GM19463 (cell line): ENCODE results near the gene GARNL3.

ENCODE experiments used
- ATAC-seq: cut with Tn5 transposase; IDR thresholded peaks from one replicate; pipeline ENCODE4 v1.9.1; 2021; ENCODE audit warnings: mild to moderate bottlenecking, moderate library complexity; ENCODE audit not compliant: unreplicated experiment

The GARNL3 gene

DNA sequence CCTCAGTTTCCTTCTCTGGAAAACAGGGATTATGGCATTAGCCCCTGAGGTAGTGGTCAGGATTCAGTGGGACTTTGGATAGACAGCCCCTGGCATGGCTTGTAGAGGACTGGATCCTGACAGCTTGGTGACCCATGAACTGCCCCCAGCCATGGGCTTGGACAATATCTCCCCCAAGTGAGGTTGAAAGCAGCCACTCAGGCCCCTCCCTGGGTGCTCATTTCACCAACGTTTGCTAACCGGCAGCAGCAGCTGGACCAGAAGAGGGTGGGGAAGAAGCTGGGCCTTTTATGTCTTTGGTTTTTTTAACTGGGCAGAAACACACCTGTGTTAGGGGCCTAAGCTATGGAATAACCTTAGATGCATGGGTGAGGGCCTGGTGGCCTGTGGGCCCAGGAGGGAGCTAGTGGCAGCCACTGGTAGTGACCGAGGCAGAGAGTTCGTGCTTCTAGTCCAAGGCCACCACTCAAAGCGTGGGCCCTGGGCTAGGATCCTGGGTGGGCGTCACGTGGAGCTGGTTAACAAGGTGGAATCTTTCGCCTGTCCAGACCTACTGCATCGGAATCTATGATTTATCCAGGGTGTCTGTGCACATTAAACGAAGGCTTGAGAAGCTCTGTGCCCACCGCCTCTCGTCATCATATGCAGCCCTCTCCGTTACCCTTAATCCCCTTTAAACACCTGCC, 134.3 kb downstream of the GARNL3 start:
- ATAC-seq: no peak

- no peak for ATAC-seq
These were observed 135.2 kb downstream of the GARNL3 start for GRCh38 chr9:127399736-127400269.

GRCh38 chr9:127402401-127403090, 138.0 kb downstream of the GARNL3 start:
- no peak for ATAC-seq

- no peak for ATAC-seq
These were observed 139.1 kb downstream of the GARNL3 start for GRCh38 chr9:127403507-127404192.

- ATAC-seq: no peak
These were observed 140.1 kb downstream of the GARNL3 start for GRCh38 chr9:127404631-127405030.

DNA sequence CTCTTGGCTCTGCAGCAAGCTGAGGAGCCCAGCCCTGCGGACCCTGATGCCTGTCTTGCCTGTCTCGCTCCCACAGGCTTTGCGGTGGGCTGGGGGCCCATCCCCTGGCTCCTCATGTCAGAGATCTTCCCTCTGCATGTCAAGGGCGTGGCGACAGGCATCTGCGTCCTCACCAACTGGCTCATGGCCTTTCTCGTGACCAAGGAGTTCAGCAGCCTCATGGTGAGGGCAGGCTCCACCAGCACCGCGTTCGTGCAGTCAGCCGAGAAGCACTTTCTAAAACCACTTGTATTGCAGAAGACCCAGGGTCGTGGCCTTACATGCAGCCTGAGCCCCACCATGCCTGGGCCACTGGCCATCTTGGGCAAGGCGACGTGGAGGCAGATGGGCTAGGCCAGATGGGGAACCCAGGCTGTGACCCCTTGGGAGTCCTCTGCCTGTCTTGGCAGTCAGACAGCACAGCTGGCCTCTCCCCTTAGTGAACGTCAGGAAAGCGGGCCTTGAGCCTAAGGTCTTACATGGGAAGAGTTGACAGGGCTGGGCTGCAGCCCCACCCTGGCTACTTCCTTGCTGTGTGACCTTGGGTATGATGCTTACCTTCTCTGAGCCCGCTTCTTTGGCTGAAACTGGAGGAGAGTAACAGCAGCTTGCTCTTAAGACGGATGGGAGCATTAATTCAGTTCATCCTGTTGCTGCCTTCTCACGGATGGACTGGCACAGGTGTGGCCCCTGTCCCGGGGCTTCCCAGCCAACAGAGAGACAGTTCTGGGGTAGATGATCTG, 141.0 kb downstream of the GARNL3 start:
- no peak for ATAC-seq

- ATAC-seq: no peak
These were observed 142.4 kb downstream of the GARNL3 start for GRCh38 chr9:127406799-127407491.

DNA sequence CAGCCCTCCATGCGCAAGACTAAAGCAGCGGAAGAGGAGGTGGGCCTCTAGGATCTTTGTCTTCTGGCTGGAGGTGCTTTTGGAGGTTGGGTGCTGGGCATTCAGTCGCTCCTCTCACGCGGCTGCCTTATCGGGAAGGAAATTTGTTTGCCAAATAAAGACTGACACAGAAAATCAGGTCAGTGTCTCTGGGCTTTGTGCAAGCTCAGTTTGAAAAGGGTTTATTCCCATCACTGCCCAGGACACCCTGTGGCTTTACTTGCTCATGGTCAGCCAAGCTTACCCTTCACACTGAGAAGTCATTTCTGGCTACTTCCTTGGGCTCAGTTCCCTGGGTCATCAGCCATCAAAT, 142.9 kb downstream of the GARNL3 start:
- no peak for ATAC-seq

GRCh38 chr9:127411122-127411521, 146.5 kb downstream of the GARNL3 start:
- no peak for ATAC-seq

DNA sequence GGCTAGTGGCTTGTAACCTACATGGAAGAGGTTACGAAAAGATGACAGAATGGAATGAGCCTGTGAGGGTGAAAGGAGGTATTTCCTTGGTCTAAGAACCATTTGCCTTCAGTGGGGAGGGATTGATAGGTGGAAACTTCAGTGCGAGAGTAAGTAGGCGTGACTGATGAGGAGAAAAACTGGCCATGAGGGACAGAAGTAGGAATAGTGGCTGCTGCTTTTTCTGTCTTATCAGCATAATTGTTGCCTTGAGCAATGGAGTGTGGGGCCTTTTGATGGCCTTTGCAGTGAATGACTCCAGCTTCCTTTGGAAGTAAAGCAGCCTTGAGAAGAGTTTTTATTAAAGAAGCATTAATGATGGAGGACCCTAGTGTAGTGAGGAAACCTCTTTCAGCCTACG, 150.6 kb downstream of the GARNL3 start:
- ATAC-seq: no peak

DNA sequence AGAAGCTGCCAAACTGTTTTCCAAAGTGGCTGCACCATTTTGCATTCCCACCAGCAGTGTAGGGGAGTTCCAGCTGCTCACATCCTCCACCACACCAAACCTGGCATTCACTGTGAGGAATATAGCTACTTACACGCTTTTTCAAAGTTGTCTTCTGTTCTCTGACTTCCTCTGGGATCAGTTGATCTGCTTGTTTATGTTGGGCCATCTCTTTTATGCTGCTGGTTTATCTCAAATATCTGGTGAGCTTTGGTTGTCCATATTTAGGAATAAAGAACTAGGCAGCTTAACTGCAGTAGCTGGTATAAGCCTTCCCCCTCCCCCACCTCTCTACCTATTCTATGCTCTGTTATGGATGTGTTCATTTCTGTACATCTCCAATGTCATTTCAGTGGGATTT, 151.1 kb downstream of the GARNL3 start:
- ATAC-seq: no peak

- no peak for ATAC-seq
These were observed 152.8 kb downstream of the GARNL3 start for GRCh38 chr9:127417131-127418036.

GRCh38 chr9:127418037-127418471, 153.5 kb downstream of the GARNL3 start:
- no peak for ATAC-seq

GRCh38 chr9:127419348-127419747, 154.8 kb downstream of the GARNL3 start:
- no peak for ATAC-seq

GRCh38 chr9:127421057-127421456, 156.5 kb downstream of the GARNL3 start:
- no peak for ATAC-seq

DNA sequence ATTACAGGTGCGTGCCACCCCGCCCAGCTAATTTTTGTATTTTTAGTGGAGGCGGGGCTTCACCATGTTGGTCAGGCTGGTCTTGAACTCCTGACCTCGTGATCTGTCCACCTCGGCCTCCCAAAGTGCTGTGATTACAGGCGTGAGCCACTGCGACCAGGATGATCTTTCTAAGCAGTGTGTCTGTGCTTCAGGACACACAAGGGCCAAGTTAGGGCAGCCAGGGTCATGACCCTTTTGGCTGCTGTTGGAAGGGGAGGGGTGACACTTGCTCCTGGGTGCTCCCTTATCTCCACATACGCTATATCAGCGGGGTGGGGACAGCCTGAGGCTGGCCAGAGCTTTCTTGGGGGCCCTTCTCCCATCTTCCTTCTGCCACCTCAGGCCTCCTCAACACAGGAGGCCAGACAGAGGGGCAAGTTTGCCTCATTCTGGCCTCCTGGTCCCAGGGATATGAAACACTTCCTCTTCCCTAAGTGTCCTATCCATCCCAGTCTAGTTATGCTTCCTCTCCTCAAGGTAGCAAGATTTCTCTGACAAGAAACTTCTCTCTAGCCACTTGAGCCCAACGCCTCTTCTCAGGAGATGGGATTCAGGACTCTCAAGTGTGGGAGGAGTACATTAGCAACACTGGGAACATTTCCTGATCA, 157.7 kb downstream of the GARNL3 start:
- ATAC-seq: no peak

- ATAC-seq: no peak
These were observed 158.2 kb downstream of the GARNL3 start for GRCh38 chr9:127422787-127423186.

- ATAC-seq: no peak
These were observed 158.9 kb downstream of the GARNL3 start for GRCh38 chr9:127423476-127423933.
